GM23338 (cell line): ENCODE measurements around the gene CRISP1.

ENCODE experiments used
- CTCF ChIP-seq, 2 experiments: fragments of 200-600 bp in 1 of 2; sonication (generic) in 1 of 2; conservative IDR thresholded peaks; 2 replicates each; pipeline versions ENCODE4 v1.5.1 to v1.6.1; 2016 to 2017; ENCODE audit warnings: antibody characterized with exemption in 2 of 2, low read depth in 2 of 2, mild to moderate bottlenecking in 2 of 2, moderate library complexity in 1 of 2
- EZH2phosphoT487 ChIP-seq: fragments of 200-600 bp; sonication (generic); IDR thresholded peaks from one replicate; pipeline ENCODE4 v1.8.1; 2018; ENCODE audit warnings: antibody characterized with exemption; ENCODE audit not compliant: unreplicated experiment
- POLR2AphosphoS5 ChIP-seq: IDR thresholded peaks from 2 replicates; pipeline ENCODE4 v1.6.1; 2016; ENCODE audit warnings: antibody characterized with exemption, low read depth
- REST ChIP-seq: IDR thresholded peaks from one replicate; pipeline ENCODE4 v1.6.1; 2018; ENCODE audit warnings: antibody characterized with exemption; ENCODE audit not compliant: unreplicated experiment

- no peak for TF ChIP-seq REST
- TF ChIP-seq POLR2AphosphoS5, result no peak
- no peak for TF ChIP-seq EZH2phosphoT487
- TF ChIP-seq CTCF (conservative IDR thresholded peaks at IDR 0.05; ENCODE audit: low read depth in 2 of 2), result no peak
These were observed 43.2 kb upstream of the CRISP1 start for GRCh38 chr6:49909563-49909962.
